Measurements from ENCODE around the gene OOSP4A. TPM values are rescaled to one million over a fixed set of nuclear protein-coding genes. Genes with fewer than 3 reads are reported as not detected.

OOSP4A gene
- total RNA-seq, result not detected
- polyA plus RNA-seq, result not detected
- long read RNA-seq, donor 1, result 0 reads
- long read RNA-seq, donor 2, result 0 reads

DNA sequence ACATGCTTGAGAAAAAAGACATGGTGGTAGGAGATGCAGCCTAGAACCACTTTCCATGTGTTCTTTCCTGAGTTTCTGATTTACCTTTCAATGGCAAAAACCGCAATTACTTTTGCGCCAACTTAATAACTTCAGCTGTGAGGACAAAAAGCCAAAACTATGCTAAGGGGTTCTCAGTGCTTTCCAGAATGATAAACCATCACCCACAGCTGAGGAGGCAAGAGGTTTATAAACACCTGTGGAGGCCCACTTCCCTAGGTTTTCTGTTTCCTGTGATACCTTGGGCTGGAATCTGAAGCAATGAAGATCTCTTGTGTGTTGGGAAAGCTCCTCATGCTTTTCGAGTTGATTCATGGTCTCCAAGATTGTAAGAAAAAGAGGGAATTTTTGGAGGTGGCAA lies at the start of gene OOSP4A:
OOSP4A (plus strand) TSS at position 301 of the 400 bp plus-strand sequence; CDS start at position 301, 0 bp downstream.
- Histone ChIP-seq H3K36me3 (ENCODE audit: insufficient read depth in 1 of 2, low read depth in 1 of 2) (no peaks in the 10 kb centered on the region), H3K4me3 (no peak within 1 kb of the TSS), H3K27ac (no peak within 1 kb of the TSS), H3K4me1 (no peaks in the 10 kb centered on the region), H3K27me3 (ENCODE audit: insufficient read depth in 3 of 3, low read length in 2 of 3) (no peaks in the 10 kb centered on the region), H3K9me3 (no peaks in the 10 kb centered on the region)
- intact Hi-C loops (cut with DNase I), result no loop called here
- 80 to 86% (median 85%) methylated on average over 3 of the region's 3 CpGs for WGBS, 3 donors
- TF ChIP-seq, protein P1, sequence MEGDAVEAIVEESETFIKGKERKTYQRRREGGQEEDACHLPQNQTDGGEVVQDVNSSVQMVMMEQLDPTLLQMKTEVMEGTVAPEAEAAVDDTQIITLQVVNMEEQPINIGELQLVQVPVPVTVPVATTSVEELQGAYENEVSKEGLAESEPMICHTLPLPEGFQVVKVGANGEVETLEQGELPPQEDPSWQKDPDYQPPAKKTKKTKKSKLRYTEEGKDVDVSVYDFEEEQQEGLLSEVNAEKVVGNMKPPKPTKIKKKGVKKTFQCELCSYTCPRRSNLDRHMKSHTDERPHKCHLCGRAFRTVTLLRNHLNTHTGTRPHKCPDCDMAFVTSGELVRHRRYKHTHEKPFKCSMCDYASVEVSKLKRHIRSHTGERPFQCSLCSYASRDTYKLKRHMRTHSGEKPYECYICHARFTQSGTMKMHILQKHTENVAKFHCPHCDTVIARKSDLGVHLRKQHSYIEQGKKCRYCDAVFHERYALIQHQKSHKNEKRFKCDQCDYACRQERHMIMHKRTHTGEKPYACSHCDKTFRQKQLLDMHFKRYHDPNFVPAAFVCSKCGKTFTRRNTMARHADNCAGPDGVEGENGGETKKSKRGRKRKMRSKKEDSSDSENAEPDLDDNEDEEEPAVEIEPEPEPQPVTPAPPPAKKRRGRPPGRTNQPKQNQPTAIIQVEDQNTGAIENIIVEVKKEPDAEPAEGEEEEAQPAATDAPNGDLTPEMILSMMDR (IDR thresholded peaks at IDR 0.05), result no peak
- DNase-seq, result no peak
- ATAC-seq, result no peak

DNA sequence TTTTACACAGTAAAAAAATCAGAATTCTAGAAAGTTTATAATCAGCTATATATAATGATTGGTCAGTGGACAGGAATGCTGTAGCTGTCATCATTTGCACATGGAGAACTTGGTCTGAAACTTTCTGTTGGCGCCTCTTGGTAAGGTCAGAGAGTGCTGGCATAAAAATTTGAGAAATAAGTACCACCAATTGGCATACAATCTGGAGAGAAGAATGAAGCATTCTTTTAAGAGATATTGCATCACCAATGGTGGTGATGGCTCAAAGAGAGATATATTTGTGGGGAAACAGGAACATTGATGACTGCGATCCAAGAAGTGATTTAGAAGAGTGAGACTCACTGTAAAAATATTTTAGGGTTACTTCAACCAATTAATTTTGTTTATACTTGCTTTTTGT lies 45.4 kb upstream of the OOSP4A start:
- H3K27ac ChIP-seq, result no peak overlapping the region
- no peaks in the 10 kb centered on the region for H3K27me3 ChIP-seq (ENCODE audit: insufficient read depth in 3 of 3, low read length in 2 of 3)
- no peaks in the 10 kb centered on the region for H3K36me3 ChIP-seq (ENCODE audit: insufficient read depth in 1 of 2, low read depth in 1 of 2)
- TF ChIP-seq, protein P1 (IDR thresholded peaks at IDR 0.05), result no peak
- intact Hi-C loops (cut with DNase I), result no loop called here
- WGBS, 3 donors, result 72 to 84% (median 75%) methylated on average over 2 of the region's 2 CpGs
- no peak overlapping the region for H3K4me3 ChIP-seq
- H3K9me3 ChIP-seq, result peaks cover 9% of the 10 kb centered on the region
- no peak for DNase-seq
- no peak for ATAC-seq
- H3K4me1 ChIP-seq, result no peaks in the 10 kb centered on the region

DNA sequence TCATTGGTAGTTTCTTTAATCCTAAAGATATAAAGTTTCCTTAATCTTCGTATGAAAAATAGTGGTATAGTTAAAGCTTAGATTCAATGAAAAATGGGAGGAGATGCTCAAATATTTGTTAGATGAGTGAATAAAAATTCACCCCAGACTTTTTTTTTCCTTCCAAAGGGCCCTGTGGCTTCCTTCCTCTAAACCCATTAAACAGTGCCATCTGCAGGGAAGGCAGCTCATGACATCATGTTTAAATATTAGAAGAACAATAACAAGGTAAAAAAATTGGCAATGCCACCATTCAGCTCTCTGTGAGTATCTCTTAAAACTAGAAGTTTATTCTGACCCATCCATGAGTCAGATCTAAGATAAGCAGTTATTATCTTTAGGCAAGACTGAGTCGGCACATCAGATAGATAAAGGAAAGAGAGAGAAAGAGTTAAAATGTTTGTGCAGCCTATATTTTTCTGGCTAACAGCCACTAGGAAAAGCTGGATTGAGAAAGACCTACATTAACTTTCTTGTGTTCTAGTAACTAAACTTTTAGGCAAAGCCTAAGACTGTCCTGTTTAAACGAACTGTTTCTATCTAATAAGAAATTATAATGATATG lies 44.7 kb upstream of the OOSP4A start:
- Histone ChIP-seq H3K4me1 (no peaks in the 10 kb centered on the region), H3K27ac (no peak overlapping the region), H3K36me3 (ENCODE audit: insufficient read depth in 1 of 2, low read depth in 1 of 2) (no peaks in the 10 kb centered on the region), H3K27me3 (ENCODE audit: insufficient read depth in 3 of 3, low read length in 2 of 3) (no peaks in the 10 kb centered on the region), H3K9me3 (peaks cover 16% of the 10 kb centered on the region), H3K4me3 (no peak overlapping the region)
- ATAC-seq (no peak), DNase-seq (no peak)
- TF ChIP-seq, protein P1 (IDR thresholded peaks at IDR 0.05), result no peak
- 43 to 52% (median 52%) methylated on average over 3 of the region's 3 CpGs for WGBS, 3 donors
- intact Hi-C loops (cut with DNase I), result no loop called here

GRCh38 chr11:59923813-59924212 lies 40.0 kb upstream of the OOSP4A start:
- ATAC-seq, result no peak
- WGBS, 3 donors, result 91 to 93% (median 91%) methylated on average over 6 of the region's 6 CpGs
- intact Hi-C loops (cut with DNase I), result no loop called here
- DNase-seq, result no peak
- Histone ChIP-seq H3K4me1 (no peaks in the 10 kb centered on the region), H3K27ac (no peak overlapping the region), H3K9me3 (peaks cover 23% of the 10 kb centered on the region), H3K36me3 (ENCODE audit: insufficient read depth in 1 of 2, low read depth in 1 of 2) (no peaks in the 10 kb centered on the region), H3K27me3 (ENCODE audit: insufficient read depth in 3 of 3, low read length in 2 of 3) (no peaks in the 10 kb centered on the region), H3K4me3 (no peak overlapping the region)
- TF ChIP-seq, protein P1 (IDR thresholded peaks at IDR 0.05), result no peak

DNA sequence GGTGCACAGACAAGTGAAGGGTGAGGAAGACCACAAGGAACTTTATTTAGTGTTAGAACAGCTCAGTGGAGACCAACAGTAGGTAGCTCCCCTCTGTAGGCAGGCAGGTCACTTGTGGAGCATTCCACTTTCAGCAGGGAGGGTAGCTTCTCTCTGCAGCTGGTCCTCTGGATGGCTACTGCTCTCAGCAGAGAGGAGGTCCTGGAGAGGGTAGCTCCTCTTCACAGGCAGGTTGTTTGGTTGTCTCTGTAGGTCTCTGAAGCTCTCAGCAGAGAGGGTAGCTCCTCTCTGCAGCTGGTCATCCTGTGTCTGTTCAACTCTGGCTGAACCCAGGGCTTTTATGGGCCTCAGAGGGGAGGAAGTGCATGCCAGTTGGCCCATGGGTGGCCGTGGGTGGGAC lies 32.1 kb upstream of the OOSP4A start:
- H3K27me3 ChIP-seq (ENCODE audit: insufficient read depth in 3 of 3, low read length in 2 of 3), result no peaks in the 10 kb centered on the region
- no peaks in the 10 kb centered on the region for H3K4me1 ChIP-seq
- TF ChIP-seq, protein P1 (IDR thresholded peaks at IDR 0.05), result no peak
- DNase-seq (no peak), ATAC-seq (no peak)
- no peak overlapping the region for H3K4me3 ChIP-seq
- H3K27ac ChIP-seq, result no peak overlapping the region
- no peaks in the 10 kb centered on the region for H3K9me3 ChIP-seq
- H3K36me3 ChIP-seq (ENCODE audit: insufficient read depth in 1 of 2, low read depth in 1 of 2), result no peaks in the 10 kb centered on the region
- WGBS, 3 donors, result 38 to 62% (median 45%) methylated on average over 1 of the region's 1 CpG
- intact Hi-C loops (cut with DNase I), result no loop called here
